Astrocyte of the hippocampus (primary cell): ENCODE data around the gene TLL1.

ENCODE experiments used
- DNase-seq: peaks from one replicate; pipeline ENCODE4 v3.0.0; 2011; ENCODE audit warnings: low read depth, low spot score

The TLL1 gene

DNA sequence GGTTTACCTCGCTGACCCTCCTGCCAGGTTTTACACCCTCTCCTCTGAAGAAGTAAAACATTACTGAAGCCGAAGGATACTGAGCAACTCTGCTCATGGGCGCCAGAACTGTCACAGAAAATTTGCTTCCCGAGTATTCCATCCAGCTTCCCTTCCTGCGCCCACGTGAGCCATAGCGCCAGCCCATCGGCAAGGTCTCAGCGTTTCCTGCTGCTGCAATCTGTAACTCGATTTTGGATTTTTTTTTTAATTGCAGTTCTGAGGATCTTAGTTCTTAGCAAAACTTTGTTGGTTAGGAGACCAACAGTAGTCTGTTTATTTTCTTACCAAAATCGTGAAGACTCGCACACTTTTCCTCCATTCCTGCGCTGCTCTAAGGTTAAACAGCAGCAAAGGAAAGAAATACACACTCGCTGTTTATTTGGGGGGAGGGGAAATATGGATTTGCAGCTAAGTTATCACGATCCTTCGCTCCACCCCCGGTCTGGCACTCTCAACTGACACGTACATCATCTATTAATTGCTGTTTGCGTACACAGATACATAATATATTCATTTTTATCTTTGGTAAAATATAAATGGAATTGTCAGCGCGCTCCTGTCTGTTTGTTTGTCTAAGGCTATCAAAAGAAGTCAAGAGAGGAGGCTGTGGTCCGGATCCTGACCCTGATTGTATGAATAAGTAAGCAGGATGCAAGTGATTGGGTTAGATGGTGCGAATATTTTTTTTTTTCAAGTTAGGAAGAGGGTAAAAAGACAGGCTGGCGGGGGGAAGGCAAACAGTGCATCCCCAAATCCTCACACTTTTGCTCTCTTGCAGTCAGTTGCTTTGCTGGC lies at the start of gene TLL1:
TLL1 (plus strand) TSS at position 777 of the 837 bp plus-strand sequence. CDS start 668 bp downstream, outside the sequence.
- peak; percentile 52 for DNase-seq

DNA sequence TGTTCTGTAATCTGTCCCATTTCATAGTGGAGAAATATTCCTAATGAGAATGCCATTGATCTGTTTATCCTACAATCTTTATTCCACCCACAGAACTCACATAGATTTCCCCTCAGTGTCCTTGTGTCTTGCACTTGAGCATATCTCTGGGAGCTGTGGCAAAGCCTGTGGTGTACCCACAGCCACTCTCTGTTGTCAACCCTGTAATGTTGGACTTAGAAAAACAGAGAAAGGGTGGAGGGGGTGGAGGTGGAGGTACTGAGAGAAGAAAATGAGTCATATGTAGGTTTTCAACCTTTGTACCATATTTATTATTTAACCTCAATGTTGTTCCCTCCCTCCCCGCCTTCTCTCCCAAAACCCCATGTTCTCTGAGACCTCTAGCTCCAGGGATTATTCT lies 46.9 kb upstream of the TLL1 start:
- DNase-seq, result no peak

- DNase-seq, result no peak
Observed at GRCh38 chr4:165827018-165827417, 46.0 kb upstream of the TLL1 start.

GRCh38 chr4:165828928-165829327 lies 44.1 kb upstream of the TLL1 start:
- peak; percentile 39 for DNase-seq

- DNase-seq, result no peak
Observed at GRCh38 chr4:165834116-165834515, 38.9 kb upstream of the TLL1 start.

- no peak for DNase-seq
Observed at GRCh38 chr4:165838575-165838974, 34.5 kb upstream of the TLL1 start.

- DNase-seq, result peak; percentile 16
Observed at GRCh38 chr4:165839615-165840333, 33.3 kb upstream of the TLL1 start.

DNA sequence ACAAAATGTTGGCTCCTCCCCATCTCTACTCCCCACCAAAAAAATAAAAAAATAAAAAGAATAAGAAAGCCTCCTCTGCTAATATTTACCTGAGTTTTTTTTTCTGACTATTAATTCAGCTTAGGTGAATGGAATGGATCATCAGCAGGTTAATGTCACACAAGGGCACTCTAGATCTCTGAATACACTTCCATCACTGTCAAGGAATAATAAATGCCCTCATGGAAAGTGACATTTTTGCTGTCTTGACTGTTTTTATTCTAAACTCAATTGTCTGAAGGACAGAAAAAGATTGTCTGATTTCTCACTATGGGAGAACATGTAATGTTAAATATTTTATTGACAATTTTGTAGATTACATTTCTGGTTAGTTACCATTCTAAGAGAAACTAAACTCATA lies 30.4 kb upstream of the TLL1 start:
- no peak for DNase-seq

- peak; percentile 40 for DNase-seq
Observed at GRCh38 chr4:165844161-165844560, 28.9 kb upstream of the TLL1 start.

DNA sequence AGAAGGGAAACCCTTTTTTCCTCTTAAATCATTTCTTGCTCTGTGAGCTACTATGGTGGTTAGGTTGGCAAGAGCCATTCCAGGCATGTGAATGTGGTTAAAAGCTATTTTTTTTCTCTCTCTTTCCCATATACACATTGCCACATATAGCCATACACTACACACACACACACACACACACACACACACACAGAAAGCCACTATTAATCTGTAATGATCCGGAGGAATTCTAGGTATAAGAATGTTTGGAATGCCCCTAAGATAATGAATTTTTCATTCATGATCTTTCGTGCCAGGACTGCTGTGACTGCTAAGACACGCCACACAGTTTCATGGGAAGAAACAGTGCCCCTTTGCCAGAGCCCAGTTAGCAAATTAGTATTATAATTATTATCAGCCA lies 21.8 kb upstream of the TLL1 start:
- peak; percentile 36 for DNase-seq

DNA sequence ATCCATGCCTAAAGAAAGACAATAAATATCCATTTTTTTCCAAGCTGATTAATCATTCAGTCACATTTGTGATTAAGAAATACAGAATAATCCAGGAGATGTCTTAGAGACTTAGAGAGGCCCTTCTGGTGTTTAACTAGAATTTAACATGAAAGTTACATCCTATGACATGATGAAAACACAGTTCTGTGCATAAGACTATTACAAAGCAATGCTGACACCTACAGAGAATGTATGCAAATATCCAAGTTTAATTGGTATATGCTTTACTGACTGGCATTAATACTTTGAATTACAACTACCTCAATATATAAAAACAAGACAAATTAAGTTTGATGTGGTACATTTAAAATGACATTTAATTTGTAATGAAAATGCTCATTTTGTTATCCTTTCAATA lies 17.8 kb upstream of the TLL1 start:
- no peak for DNase-seq

- DNase-seq, result no peak
Observed at GRCh38 chr4:165861363-165861762, 11.7 kb upstream of the TLL1 start.

DNA sequence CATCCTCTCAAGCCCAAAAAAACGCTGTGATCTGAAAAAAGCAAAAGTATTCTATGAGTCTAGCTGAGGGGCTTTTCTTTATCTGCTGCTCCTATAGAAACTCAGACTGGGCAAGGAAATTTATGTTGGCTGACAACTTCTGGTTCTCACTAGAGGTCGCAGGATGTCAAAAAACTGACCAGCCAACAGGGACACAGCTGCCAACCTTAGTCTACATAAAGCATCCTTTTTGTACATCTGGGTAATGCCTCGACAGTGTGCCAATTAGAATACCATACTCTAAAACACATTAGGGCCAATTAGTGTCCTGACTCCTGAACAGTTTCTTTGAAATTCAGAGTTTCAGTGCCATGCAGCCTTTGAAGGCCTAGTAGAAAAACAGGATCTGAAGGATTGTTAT lies 8.8 kb upstream of the TLL1 start:
- peak; percentile 10 for DNase-seq

GRCh38 chr4:165866019-165866650 lies 6.9 kb upstream of the TLL1 start:
- no peak for DNase-seq

DNA sequence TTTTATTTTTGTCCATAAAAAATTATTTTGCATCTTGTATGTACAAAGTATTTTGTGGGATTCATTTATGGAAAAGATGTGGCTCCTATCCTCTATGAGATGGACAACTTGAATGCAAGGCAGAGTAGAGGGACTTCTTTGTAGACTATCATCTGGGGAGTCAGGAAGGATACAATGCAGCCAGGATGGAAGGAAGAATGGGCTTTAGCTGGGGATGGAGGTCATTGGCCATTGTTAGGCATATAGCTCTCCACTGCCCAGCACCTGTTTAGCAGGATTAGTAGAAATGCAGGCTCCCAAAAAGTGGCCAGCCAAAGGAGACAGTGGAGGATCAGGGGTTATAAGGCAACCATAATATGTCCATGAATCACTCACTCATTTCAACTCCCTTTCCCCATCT lies 5.1 kb upstream of the TLL1 start:
- DNase-seq, result no peak

- DNase-seq, result peak; percentile 77
Observed at GRCh38 chr4:165873298-165874071, 448 bp downstream of the TLL1 start.

DNA sequence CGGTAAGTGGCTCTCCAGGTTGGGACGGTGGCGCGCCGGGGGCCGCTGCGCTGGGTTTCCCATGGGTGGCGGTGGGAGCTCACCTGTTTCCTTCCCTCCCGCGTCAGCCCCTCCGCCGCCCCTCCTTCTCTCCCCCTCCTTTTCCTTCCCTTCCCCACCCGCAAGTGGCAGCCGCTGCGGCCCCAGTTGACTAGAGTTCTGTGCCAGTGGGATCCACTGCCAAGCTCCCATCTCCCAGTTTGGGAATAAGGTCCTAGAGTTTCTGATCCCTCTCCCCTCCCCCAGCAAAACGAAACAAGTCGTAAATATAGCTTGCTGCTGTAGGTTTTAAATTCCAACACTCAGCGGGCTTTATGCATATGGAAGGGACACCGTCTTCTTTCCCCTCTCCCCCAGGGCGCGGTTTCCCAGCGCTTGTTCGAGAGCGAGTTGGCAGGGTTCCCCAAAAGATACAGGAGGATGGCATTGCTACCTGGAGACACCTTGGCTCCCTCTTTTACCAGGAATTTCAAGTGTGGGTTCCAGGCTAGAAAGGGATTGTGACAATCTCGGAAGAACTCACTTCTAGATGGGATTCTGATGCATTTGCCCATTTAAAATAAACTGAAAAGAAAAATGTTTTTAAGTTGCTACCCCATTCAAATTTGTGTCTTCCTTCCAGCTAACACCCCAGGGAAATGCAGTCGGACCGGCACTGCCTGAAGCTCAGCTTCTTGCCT lies 1.2 kb downstream of the TLL1 start:
- DNase-seq, result peak; percentile 23

DNA sequence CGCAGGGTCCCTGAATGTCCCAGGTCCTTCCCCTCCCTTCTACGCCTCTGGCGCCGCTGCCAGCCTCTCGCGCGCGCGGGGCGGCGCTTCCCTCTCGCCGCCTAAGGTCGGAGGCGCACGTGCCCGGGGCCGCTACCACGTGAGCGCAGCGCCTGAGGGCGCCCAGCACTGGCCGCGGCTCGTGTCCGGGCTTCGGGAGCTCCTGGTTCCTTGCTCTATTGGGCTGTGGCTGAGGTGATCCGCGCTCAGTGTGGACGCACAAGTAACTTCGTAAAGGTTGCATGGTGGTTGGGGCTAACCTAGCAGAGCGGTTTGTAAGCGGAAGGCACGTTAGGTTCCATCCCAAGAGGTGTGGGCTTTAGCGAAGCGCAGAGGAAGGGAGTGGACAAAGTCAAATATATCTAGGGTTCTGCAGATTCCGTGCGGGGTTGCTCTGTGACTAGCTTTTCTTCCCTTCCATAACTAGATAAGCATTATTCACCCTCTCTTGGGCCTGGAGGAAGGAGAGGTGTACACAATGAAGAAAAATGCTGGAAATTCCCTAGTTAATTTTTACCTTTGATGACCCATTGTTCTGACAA lies 1.8 kb downstream of the TLL1 start:
- DNase-seq, result peak; percentile 42

GRCh38 chr4:165875446-165875845 lies 2.4 kb downstream of the TLL1 start:
- no peak for DNase-seq

DNA sequence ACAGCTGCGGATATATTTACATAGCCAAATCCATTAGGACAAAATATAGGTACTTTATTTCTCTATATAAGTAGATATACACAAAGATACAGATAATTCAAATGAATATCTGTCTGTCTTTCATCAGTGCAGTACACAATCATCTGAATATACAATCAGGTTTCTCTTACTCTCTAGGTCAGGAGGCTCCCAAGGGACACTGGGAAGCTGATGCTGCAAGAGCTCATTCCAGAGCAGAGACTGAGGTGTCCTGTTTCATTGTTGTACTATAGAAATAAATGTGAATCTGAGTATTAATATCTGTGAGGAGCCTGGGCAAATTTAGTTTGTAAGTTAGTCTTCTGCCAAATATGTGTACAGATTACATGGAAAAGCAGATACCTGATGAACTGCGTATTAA lies 4.2 kb downstream of the TLL1 start:
- DNase-seq, result no peak

DNA sequence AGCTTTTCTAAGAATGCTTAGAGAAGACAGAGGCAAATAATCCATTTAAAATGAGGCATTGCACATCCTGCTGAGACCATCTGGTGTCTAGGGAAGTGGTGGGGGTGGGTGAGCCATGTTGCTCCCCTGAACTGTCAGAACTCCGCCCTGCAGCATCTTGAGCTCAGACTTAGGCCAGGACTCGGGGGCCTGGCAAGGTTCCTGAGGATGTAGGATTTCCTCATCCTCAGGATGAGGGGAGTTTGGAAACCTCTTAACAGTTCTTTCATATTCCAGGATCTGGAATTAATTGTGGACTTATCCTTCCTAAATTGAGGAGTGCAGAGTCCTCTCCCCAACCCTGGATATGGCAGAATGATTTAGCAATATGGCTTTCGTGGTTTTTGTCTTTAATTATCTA lies 6.6 kb downstream of the TLL1 start:
- no peak for DNase-seq
